GM23338 (cell line): ENCODE measurements around the gene SLC5A2. TPM values are rescaled to one million over a fixed set of nuclear protein-coding genes. Genes with fewer than 3 reads are reported as not detected.

Experiments
- ATAC-seq: fragments of 200-7000 bp; cut with Tn5 transposase; 3 replicates; pipeline ENCODE4 v1.9.1; 2020
- DNase-seq: peaks from one replicate; pipeline ENCODE4 v3.0.0-alpha.2; 2015; ENCODE audit warnings: low spot score
- H2AFZ ChIP-seq: fragments of 200-600 bp; sonication (generic); 2 replicates; pipeline ENCODE4 v1.8.0; 2016; ENCODE audit warnings: antibody characterized with exemption, mild to moderate bottlenecking, moderate library complexity
- H3F3A ChIP-seq: fragments of 200-600 bp; sonication (generic); replicated peaks from 2 replicates; pipeline ENCODE4 v1.8.0; 2017; ENCODE audit warnings: antibody characterized with exemption, mixed run types, low read depth
- H3K27ac ChIP-seq: fragments of 200-600 bp; sonication (generic); 2 replicates; pipeline ENCODE4 v1.6.1; 2016; ENCODE audit warnings: low read depth
- H3K27me3 ChIP-seq: fragments of 200-600 bp; sonication (generic); 2 replicates; pipeline ENCODE4 v1.8.0; 2016; ENCODE audit warnings: mild to moderate bottlenecking, mixed run types, moderate library complexity; ENCODE audit not compliant: insufficient read depth
- H3K36me3 ChIP-seq: fragments of 200-600 bp; sonication (generic); 2 replicates; pipeline ENCODE4 v1.8.0; 2016; ENCODE audit warnings: mild to moderate bottlenecking; ENCODE audit not compliant: insufficient read depth
- H3K4me1 ChIP-seq: fragments of 200-600 bp; sonication (generic); 2 replicates; pipeline ENCODE4 v1.8.0; 2016; ENCODE audit warnings: mild to moderate bottlenecking, moderate library complexity; ENCODE audit not compliant: insufficient read depth
- H3K4me2 ChIP-seq: fragments of 200-600 bp; sonication (generic); 2 replicates; pipeline ENCODE4 v1.7.1; 2017; ENCODE audit warnings: mixed run types
- H3K4me3 ChIP-seq: fragments of 200-600 bp; sonication (generic); 2 replicates; pipeline ENCODE4 v1.6.1; 2016; ENCODE audit warnings: mixed run types
- H3K79me2 ChIP-seq: fragments of 200-600 bp; sonication (generic); replicated peaks from 2 replicates; pipeline ENCODE4 v1.8.0; 2017; ENCODE audit warnings: mild to moderate bottlenecking; ENCODE audit not compliant: insufficient read depth
- H3K9me2 ChIP-seq: fragments of 200-600 bp; sonication (generic); 2 replicates; pipeline ENCODE4 v1.8.0; 2017; ENCODE audit not compliant: insufficient read depth
- H4K20me1 ChIP-seq: fragments of 200-600 bp; sonication (generic); replicated peaks from 2 replicates; pipeline ENCODE4 v1.8.0; 2017; ENCODE audit warnings: mild to moderate bottlenecking; ENCODE audit not compliant: insufficient read depth
- H3K27ac Mint-ChIP-seq: 2 replicates; pipeline ENCODE4 v1.8.0; 2020; ENCODE audit warnings: inconsistent platforms, mild to moderate bottlenecking, moderate library complexity, mixed read lengths
- H3K27me3 Mint-ChIP-seq: 3 replicates; pipeline ENCODE4 v1.8.0; 2022; ENCODE audit warnings: low read depth, mild to moderate bottlenecking, moderate library complexity, mixed read lengths, inconsistent platforms; ENCODE audit not compliant: insufficient read depth, poor library complexity
- H3K36me3 Mint-ChIP-seq: 3 replicates; pipeline ENCODE4 v1.8.0; 2021; ENCODE audit warnings: low read depth, mild to moderate bottlenecking, inconsistent platforms, moderate library complexity, mixed read lengths
- H3K4me1 Mint-ChIP-seq: 3 replicates; pipeline ENCODE4 v1.8.0; 2020; ENCODE audit warnings: mild to moderate bottlenecking, inconsistent platforms, mixed read lengths
- H3K4me3 Mint-ChIP-seq: 3 replicates; pipeline ENCODE4 v1.8.0; 2021; ENCODE audit warnings: moderate library complexity, mild to moderate bottlenecking, inconsistent platforms, mixed read lengths
- H3K9me3 Mint-ChIP-seq: 3 replicates; pipeline ENCODE4 v1.8.0; 2020; ENCODE audit warnings: moderate library complexity, mild to moderate bottlenecking, inconsistent platforms, mixed read lengths
- CREB1 ChIP-seq: fragments of 250-450 bp; sonication (Bioruptor Pico); IDR thresholded peaks from 2 replicates; pipeline ENCODE4 v1.5.0; 2020; ENCODE audit warnings: low read depth, mild to moderate bottlenecking, moderate library complexity
- EZH2 ChIP-seq: fragments of 200-600 bp; sonication (generic); IDR thresholded peaks from one replicate; pipeline ENCODE4 v1.8.0; 2017; ENCODE audit warnings: antibody characterized with exemption, mild to moderate bottlenecking, low read depth; ENCODE audit not compliant: unreplicated experiment
- EZH2phosphoT487 ChIP-seq: fragments of 200-600 bp; sonication (generic); IDR thresholded peaks from one replicate; pipeline ENCODE4 v1.8.1; 2018; ENCODE audit warnings: antibody characterized with exemption; ENCODE audit not compliant: unreplicated experiment
- JUNB ChIP-seq: IDR thresholded peaks from one replicate; pipeline ENCODE4 v1.6.1; 2016; ENCODE audit warnings: antibody characterized with exemption; ENCODE audit not compliant: unreplicated experiment
- NANOG ChIP-seq: IDR thresholded peaks from 2 replicates; pipeline ENCODE4 v1.6.1; 2016; ENCODE audit warnings: antibody characterized with exemption, borderline replicate concordance
- POLR2AphosphoS5 ChIP-seq: IDR thresholded peaks from 2 replicates; pipeline ENCODE4 v1.6.1; 2016; ENCODE audit warnings: antibody characterized with exemption, low read depth
- STAT1 ChIP-seq: IDR thresholded peaks from one replicate; pipeline ENCODE4 v1.6.1; 2016; ENCODE audit warnings: antibody characterized with exemption; ENCODE audit not compliant: unreplicated experiment
- ZNF114 ChIP-seq: fragments of 250-450 bp; sonication (Bioruptor Pico); IDR thresholded peaks from 2 replicates; pipeline ENCODE4 v1.5.0; 2020; ENCODE audit warnings: mild to moderate bottlenecking, moderate library complexity
- ZNF331 ChIP-seq: fragments of 250-450 bp; sonication (Bioruptor Pico); IDR thresholded peaks from 2 replicates; pipeline ENCODE4 v1.5.0; 2020; ENCODE audit warnings: low read depth, mild to moderate bottlenecking, moderate library complexity
- polyA plus RNA-seq: library from polyadenylated mRNA; unstranded; fragments of >200 nt; fragmentation: Nextera tagmentation; extraction: Ambion mirVana; gene quantifications from 2 replicates; pipeline ENCODE4 v1.2.1, GENCODE V29; 2016
- total RNA-seq: library from RNA; depleted of rRNA; stranded (reverse); fragments of >200 nt; shearing (Covaris generic); gene quantifications from 2 replicates; pipeline ENCODE4 v1.2.3, GENCODE V29; 2014
- TF ChIP-seq, protein P1 (sequence below): IDR thresholded peaks from 2 replicates; pipeline ENCODE4 v1.6.1; 2016; ENCODE audit warnings: antibody characterized with exemption
- TF ChIP-seq, protein P2 (sequence below): fragments of 250-450 bp; sonication (Bioruptor Pico); IDR thresholded peaks from 2 replicates; pipeline ENCODE4 v1.5.0; 2020; ENCODE audit warnings: mild to moderate bottlenecking, moderate library complexity
- TF ChIP-seq, protein P3 (sequence below), 2 experiments: fragments of 200-600 bp in 1 of 2; sonication (generic) in 1 of 2; conservative IDR thresholded peaks; 2 replicates each; pipeline versions ENCODE4 v1.5.1 to v1.6.1; 2016 to 2017; ENCODE audit warnings: antibody characterized with exemption in 2 of 2, low read depth in 2 of 2, mild to moderate bottlenecking in 2 of 2, moderate library complexity in 1 of 2
- TF ChIP-seq, protein P4 (sequence below): IDR thresholded peaks from one replicate; pipeline ENCODE4 v1.6.1; 2018; ENCODE audit warnings: antibody characterized with exemption; ENCODE audit not compliant: unreplicated experiment

Gene SLC5A2
- total and polyA plus RNA-seq, 2 experiments from 2014 or later = 0.76 to 3.6 TPM

DNA sequence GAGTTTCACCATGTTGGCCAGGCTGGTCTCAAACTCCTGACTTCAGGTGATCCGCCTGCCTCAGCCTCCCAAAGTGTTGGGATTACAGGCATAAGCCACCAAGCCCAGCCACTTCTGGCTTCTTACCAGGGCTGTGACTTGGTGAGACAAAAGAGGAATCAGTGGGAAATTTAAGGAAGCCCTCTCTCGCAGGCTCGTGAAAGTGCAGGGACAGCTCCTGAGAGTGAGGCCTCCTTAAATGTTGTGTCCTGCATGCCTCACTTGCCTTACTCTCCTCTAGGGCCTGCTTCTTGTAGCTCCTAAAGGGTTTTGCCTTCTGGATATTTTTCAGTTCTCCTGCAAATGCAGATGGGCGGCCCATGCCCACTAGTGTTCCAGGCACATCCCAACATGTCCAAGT is 50.0 kb downstream of the SLC5A2 start:
- Histone ChIP-seq H3K4me1 (peaks cover 9% of the 10 kb centered on the region), H4K20me1 (no peaks in the 10 kb centered on the region; the same call in none of the 2 replicates), H3K4me3 (no peak overlapping the region), H3F3A (peaks cover 3% of the 10 kb centered on the region; the same call in 1 of the 2 replicates), H3K79me2 (no peaks in the 10 kb centered on the region), H2AFZ (no peak overlapping the region), H3K27ac (no peak overlapping the region), H3K27me3 (peaks cover 85% of the 10 kb centered on the region), H3K4me2 (no peak overlapping the region), H3K9me2 (no peaks in the 10 kb centered on the region), H3K36me3 (no peaks in the 10 kb centered on the region)
- ATAC-seq (peak; percentile 5; the same call in 1 of the 3 replicates), DNase-seq (peak; percentile 15)
- H3K9me3 Mint-ChIP-seq = no peaks in the 10 kb centered on the region; the same call in 2 of the 3 replicates
- H3K4me1 Mint-ChIP-seq = peaks cover 23% of the 10 kb centered on the region
- peaks cover 30% of the 10 kb centered on the region for H3K27me3 Mint-ChIP-seq
- TF ChIP-seq, protein P1, sequence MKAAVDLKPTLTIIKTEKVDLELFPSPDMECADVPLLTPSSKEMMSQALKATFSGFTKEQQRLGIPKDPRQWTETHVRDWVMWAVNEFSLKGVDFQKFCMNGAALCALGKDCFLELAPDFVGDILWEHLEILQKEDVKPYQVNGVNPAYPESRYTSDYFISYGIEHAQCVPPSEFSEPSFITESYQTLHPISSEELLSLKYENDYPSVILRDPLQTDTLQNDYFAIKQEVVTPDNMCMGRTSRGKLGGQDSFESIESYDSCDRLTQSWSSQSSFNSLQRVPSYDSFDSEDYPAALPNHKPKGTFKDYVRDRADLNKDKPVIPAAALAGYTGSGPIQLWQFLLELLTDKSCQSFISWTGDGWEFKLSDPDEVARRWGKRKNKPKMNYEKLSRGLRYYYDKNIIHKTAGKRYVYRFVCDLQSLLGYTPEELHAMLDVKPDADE = no peak
- TF ChIP-seq, protein P2, sequence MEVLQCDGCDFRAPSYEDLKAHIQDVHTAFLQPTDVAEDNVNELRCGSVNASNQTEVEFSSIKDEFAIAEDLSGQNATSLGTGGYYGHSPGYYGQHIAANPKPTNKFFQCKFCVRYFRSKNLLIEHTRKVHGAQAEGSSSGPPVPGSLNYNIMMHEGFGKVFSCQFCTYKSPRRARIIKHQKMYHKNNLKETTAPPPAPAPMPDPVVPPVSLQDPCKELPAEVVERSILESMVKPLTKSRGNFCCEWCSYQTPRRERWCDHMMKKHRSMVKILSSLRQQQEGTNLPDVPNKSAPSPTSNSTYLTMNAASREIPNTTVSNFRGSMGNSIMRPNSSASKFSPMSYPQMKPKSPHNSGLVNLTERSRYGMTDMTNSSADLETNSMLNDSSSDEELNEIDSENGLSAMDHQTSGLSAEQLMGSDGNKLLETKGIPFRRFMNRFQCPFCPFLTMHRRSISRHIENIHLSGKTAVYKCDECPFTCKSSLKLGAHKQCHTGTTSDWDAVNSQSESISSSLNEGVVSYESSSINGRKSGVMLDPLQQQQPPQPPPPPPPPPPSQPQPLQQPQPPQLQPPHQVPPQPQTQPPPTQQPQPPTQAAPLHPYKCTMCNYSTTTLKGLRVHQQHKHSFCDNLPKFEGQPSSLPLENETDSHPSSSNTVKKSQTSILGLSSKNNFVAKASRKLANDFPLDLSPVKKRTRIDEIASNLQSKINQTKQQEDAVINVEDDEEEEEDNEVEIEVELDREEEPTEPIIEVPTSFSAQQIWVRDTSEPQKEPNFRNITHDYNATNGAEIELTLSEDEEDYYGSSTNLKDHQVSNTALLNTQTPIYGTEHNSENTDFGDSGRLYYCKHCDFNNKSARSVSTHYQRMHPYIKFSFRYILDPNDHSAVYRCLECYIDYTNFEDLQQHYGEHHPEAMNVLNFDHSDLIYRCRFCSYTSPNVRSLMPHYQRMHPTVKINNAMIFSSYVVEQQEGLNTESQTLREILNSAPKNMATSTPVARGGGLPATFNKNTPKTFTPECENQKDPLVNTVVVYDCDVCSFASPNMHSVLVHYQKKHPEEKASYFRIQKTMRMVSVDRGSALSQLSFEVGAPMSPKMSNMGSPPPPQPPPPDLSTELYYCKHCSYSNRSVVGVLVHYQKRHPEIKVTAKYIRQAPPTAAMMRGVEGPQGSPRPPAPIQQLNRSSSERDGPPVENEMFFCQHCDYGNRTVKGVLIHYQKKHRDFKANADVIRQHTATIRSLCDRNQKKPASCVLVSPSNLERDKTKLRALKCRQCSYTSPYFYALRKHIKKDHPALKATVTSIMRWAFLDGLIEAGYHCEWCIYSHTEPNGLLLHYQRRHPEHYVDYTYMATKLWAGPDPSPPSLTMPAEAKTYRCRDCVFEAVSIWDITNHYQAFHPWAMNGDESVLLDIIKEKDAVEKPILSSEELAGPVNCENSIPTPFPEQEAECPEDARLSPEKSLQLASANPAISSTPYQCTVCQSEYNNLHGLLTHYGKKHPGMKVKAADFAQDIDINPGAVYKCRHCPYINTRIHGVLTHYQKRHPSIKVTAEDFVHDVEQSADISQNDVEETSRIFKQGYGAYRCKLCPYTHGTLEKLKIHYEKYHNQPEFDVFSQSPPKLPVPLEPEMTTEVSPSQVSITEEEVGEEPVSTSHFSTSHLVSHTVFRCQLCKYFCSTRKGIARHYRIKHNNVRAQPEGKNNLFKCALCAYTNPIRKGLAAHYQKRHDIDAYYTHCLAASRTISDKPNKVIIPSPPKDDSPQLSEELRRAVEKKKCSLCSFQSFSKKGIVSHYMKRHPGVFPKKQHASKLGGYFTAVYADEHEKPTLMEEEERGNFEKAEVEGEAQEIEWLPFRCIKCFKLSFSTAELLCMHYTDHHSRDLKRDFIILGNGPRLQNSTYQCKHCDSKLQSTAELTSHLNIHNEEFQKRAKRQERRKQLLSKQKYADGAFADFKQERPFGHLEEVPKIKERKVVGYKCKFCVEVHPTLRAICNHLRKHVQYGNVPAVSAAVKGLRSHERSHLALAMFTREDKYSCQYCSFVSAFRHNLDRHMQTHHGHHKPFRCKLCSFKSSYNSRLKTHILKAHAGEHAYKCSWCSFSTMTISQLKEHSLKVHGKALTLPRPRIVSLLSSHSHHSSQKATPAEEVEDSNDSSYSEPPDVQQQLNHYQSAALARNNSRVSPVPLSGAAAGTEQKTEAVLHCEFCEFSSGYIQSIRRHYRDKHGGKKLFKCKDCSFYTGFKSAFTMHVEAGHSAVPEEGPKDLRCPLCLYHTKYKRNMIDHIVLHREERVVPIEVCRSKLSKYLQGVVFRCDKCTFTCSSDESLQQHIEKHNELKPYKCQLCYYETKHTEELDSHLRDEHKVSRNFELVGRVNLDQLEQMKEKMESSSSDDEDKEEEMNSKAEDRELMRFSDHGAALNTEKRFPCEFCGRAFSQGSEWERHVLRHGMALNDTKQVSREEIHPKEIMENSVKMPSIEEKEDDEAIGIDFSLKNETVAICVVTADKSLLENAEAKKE (CRISPR knock-in tag) = no peak
- TF ChIP-seq, protein P3, sequence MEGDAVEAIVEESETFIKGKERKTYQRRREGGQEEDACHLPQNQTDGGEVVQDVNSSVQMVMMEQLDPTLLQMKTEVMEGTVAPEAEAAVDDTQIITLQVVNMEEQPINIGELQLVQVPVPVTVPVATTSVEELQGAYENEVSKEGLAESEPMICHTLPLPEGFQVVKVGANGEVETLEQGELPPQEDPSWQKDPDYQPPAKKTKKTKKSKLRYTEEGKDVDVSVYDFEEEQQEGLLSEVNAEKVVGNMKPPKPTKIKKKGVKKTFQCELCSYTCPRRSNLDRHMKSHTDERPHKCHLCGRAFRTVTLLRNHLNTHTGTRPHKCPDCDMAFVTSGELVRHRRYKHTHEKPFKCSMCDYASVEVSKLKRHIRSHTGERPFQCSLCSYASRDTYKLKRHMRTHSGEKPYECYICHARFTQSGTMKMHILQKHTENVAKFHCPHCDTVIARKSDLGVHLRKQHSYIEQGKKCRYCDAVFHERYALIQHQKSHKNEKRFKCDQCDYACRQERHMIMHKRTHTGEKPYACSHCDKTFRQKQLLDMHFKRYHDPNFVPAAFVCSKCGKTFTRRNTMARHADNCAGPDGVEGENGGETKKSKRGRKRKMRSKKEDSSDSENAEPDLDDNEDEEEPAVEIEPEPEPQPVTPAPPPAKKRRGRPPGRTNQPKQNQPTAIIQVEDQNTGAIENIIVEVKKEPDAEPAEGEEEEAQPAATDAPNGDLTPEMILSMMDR (conservative IDR thresholded peaks at IDR 0.05; ENCODE audit: low read depth in 2 of 2) = no peak
- TF ChIP-seq JUNB (no peak), ZNF331 (CRISPR knock-in tag) (no peak), EZH2 (no peak), STAT1 (no peak), CREB1 (CRISPR knock-in tag) (no peak), EZH2phosphoT487 (no peak), NANOG (no peak), ZNF114 (CRISPR knock-in tag) (no peak), POLR2AphosphoS5 (no peak)
- TF ChIP-seq, protein P4, sequence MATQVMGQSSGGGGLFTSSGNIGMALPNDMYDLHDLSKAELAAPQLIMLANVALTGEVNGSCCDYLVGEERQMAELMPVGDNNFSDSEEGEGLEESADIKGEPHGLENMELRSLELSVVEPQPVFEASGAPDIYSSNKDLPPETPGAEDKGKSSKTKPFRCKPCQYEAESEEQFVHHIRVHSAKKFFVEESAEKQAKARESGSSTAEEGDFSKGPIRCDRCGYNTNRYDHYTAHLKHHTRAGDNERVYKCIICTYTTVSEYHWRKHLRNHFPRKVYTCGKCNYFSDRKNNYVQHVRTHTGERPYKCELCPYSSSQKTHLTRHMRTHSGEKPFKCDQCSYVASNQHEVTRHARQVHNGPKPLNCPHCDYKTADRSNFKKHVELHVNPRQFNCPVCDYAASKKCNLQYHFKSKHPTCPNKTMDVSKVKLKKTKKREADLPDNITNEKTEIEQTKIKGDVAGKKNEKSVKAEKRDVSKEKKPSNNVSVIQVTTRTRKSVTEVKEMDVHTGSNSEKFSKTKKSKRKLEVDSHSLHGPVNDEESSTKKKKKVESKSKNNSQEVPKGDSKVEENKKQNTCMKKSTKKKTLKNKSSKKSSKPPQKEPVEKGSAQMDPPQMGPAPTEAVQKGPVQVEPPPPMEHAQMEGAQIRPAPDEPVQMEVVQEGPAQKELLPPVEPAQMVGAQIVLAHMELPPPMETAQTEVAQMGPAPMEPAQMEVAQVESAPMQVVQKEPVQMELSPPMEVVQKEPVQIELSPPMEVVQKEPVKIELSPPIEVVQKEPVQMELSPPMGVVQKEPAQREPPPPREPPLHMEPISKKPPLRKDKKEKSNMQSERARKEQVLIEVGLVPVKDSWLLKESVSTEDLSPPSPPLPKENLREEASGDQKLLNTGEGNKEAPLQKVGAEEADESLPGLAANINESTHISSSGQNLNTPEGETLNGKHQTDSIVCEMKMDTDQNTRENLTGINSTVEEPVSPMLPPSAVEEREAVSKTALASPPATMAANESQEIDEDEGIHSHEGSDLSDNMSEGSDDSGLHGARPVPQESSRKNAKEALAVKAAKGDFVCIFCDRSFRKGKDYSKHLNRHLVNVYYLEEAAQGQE = no peak
- H3K27ac Mint-ChIP-seq = no peak overlapping the region
- H3K4me3 Mint-ChIP-seq = no peak overlapping the region
- H3K36me3 Mint-ChIP-seq = no peaks in the 10 kb centered on the region
